Transverse colon (tissue), 4 donors: ENCODE results near the gene AADAT. TPM values are rescaled to one million over a fixed set of nuclear protein-coding genes. Genes with fewer than 3 reads are reported as not detected.

Source experiments
- DNase-seq: peaks from one replicate; pipeline ENCODE4 v3.0.0-alpha.2; 2019
- H3K27ac ChIP-seq, 4 donors: fragments of 200-600 bp; sonication (generic); 2 replicates each; pipeline ENCODE4 v1.5.1; 2016 to 2018; ENCODE audit warnings: inconsistent platforms in 4 of 4
- H3K27me3 ChIP-seq: fragments of 200-600 bp; sonication (generic); 2 replicates; pipeline ENCODE4 v1.5.1; 2017; ENCODE audit warnings: inconsistent platforms
- H3K36me3 ChIP-seq, 4 donors: fragments of 200-600 bp; sonication (generic); 2 replicates each; pipeline ENCODE4 v1.5.1; 2017 to 2019; ENCODE audit warnings: inconsistent platforms in 4 of 4
- H3K4me1 ChIP-seq, 4 donors: fragments of 200-600 bp; sonication (generic); 2 replicates each; pipeline ENCODE4 v1.5.1; 2017 to 2020; ENCODE audit warnings: inconsistent platforms in 4 of 4
- H3K4me3 ChIP-seq, 4 donors: fragments of 200-600 bp; sonication (generic); 1 replicate in 1 of 4; 2 replicates in 3 of 4; pipeline versions ENCODE4 v1.5.1 to v1.6.1; 2017 to 2019; ENCODE audit warnings: inconsistent platforms in 4 of 4
- H3K9me3 ChIP-seq, 2 donors: fragments of 200-600 bp; sonication (generic); 2 replicates each; pipeline ENCODE4 v1.5.1; 2017 to 2019; ENCODE audit warnings: inconsistent platforms in 2 of 2
- CTCF ChIP-seq, 5 experiments: fragments of 200-600 bp in 3 of 5; fragments of 450-650 bp in 2 of 5; sonication (generic) in 3 of 5; IDR thresholded peaks; 1 replicate in 2 of 5; 2 replicates in 3 of 5; pipeline ENCODE4 v1.5.1; 2016 to 2017; ENCODE audit warnings: antibody characterized with exemption in 5 of 5, inconsistent platforms in 3 of 5, mild to moderate bottlenecking in 2 of 5, moderate library complexity in 1 of 5
- EP300 ChIP-seq: sonication (generic); formaldehyde crosslinking; IDR thresholded peaks from one replicate; pipeline ENCODE4 v1.6.1; 2017; ENCODE audit warnings: antibody characterized with exemption, low read depth
- POLR2A ChIP-seq: fragments of 450-650 bp; IDR thresholded peaks from one replicate; pipeline ENCODE4 v1.6.1; 2016; ENCODE audit warnings: antibody characterized with exemption, mild to moderate bottlenecking, moderate library complexity
- POLR2AphosphoS5 ChIP-seq, 3 donors: sonication (generic); formaldehyde crosslinking; IDR thresholded peaks; one replicate each; pipeline ENCODE4 v1.6.1; 2016; ENCODE audit warnings: antibody characterized with exemption in 3 of 3
- WGBS, 2 donors: methylation state at CpG; one replicate each; pipeline ENCODE4 v1.1.5; 2018; ENCODE audit warnings: low coverage in 1 of 2; 5-methylcytosine and 5-hydroxymethylcytosine counted together
- in situ Hi-C, 4 donors: fragments of 200-750 bp; cut with MboI; loops; one replicate each; pipeline versions ENCODE4 v1.15.0 to v1.15.1; 2017; ENCODE audit warnings: low sequenced_read_pairs in 3 of 4, low pct_ligation_motif_present in 1 of 4, low pct_unique_long_range_greater_than_20kb in 1 of 4
- intact Hi-C: fragments of 100-400 bp; cut with DNase I; formaldehyde crosslinking; loops from one replicate; pipeline ENCODE4 v1.15.1; 2023; ENCODE audit warnings: low total_unique reads
- total RNA-seq, 4 donors: library from RNA; depleted of rRNA; stranded (reverse); fragments of >200 nt; gene quantifications; one replicate each; pipeline ENCODE4 v1.1.0, GENCODE V29; 2016

AADAT gene
- total RNA-seq, 4 donors from 2014 or later: 2.7 to 10.9 (median 4.0) TPM; not detected in 1

- WGBS, 2 donors: 74 to 80% methylated on average over 4 of the region's 4 CpGs
- peaks cover 0 to 4% (median 0%) of the 10 kb centered on the region in 4 donors for H3K4me1 ChIP-seq
- intact Hi-C loops (no loop called here), in situ Hi-C loops (no loop called here)
- TF ChIP-seq POLR2AphosphoS5 (IDR thresholded peaks at IDR 0.05) (no peak), EP300 (no peak), POLR2A (no peak), CTCF (IDR thresholded peaks at IDR 0.05) (no peak)
- H3K27ac ChIP-seq: no peak overlapping the region
- no peak overlapping the region for H3K4me3 ChIP-seq
- no peak for DNase-seq
- H3K36me3 ChIP-seq: no peaks in the 10 kb centered on the region
- no peaks in the 10 kb centered on the region for H3K9me3 ChIP-seq
- no peaks in the 10 kb centered on the region for H3K27me3 ChIP-seq
These were observed 74.5 kb downstream of the AADAT start for GRCh38 chr4:170015285-170015684.

GRCh38 chr4:170014359-170015011 lies 75.3 kb downstream of the AADAT start:
- no peak for TF ChIP-seq EP300
- no peak for TF ChIP-seq POLR2AphosphoS5 (IDR thresholded peaks at IDR 0.05)
- no peak for TF ChIP-seq POLR2A
- TF ChIP-seq CTCF (IDR thresholded peaks at IDR 0.05): no peak
- Histone ChIP-seq H3K36me3 (no peaks in the 10 kb centered on the region), H3K4me3 (no peak overlapping the region), H3K9me3 (no peaks in the 10 kb centered on the region), H3K27me3 (no peaks in the 10 kb centered on the region), H3K27ac (no peak overlapping the region), H3K4me1 (peaks cover 0 to 4% (median 0%) of the 10 kb centered on the region in 4 donors)
- 62 to 70% methylated on average over 5 to 6 of the region's 6 CpGs for WGBS, 2 donors
- intact Hi-C loops (loop anchor here (5.0 kb wide), 1 partner anchor 1457 kb away; no protein-coding TSS in a partner anchor), in situ Hi-C loops (no loop called here)
- DNase-seq: no peak

GRCh38 chr4:170012629-170012958 lies 77.2 kb downstream of the AADAT start:
- Histone ChIP-seq H3K9me3 (no peaks in the 10 kb centered on the region), H3K36me3 (no peaks in the 10 kb centered on the region), H3K4me1 (peaks cover 0 to 4% (median 0%) of the 10 kb centered on the region in 4 donors), H3K27me3 (no peaks in the 10 kb centered on the region), H3K27ac (no peak overlapping the region), H3K4me3 (no peak overlapping the region)
- WGBS, 2 donors: 88 to 94% methylated on average over 2 of the region's 2 CpGs
- in situ Hi-C loops (no loop called here), intact Hi-C loops (loop anchor here (5.0 kb wide), 1 partner anchor 1455 kb away; no protein-coding TSS in a partner anchor)
- no peak for TF ChIP-seq POLR2AphosphoS5 (IDR thresholded peaks at IDR 0.05)
- TF ChIP-seq POLR2A: no peak
- no peak for TF ChIP-seq EP300
- no peak for TF ChIP-seq CTCF (IDR thresholded peaks at IDR 0.05)
- DNase-seq: no peak

GRCh38 chr4:170011921-170012628 lies 77.7 kb downstream of the AADAT start:
- no peak overlapping the region for H3K4me3 ChIP-seq
- no peak for DNase-seq
- H3K27ac ChIP-seq: no peak overlapping the region
- no peaks in the 10 kb centered on the region for H3K27me3 ChIP-seq
- 61 to 63% methylated on average over 3 to 7 of the region's 7 CpGs for WGBS, 2 donors
- intact Hi-C loops (loop anchor here (5.0 kb wide), 1 partner anchor 1455 kb away; no protein-coding TSS in a partner anchor), in situ Hi-C loops (no loop called here)
- H3K4me1 ChIP-seq: peaks cover 0 to 4% (median 0%) of the 10 kb centered on the region in 4 donors
- no peaks in the 10 kb centered on the region for H3K9me3 ChIP-seq
- H3K36me3 ChIP-seq: no peaks in the 10 kb centered on the region
- TF ChIP-seq POLR2A (no peak), CTCF (IDR thresholded peaks at IDR 0.05) (no peak), EP300 (no peak), POLR2AphosphoS5 (IDR thresholded peaks at IDR 0.05) (no peak)
